Right lobe of liver (tissue), 4 donors: Measurements from ENCODE around the gene CMYA5.

Experiments used
- CTCF ChIP-seq, 4 donors: fragments of 200-600 bp in 3 of 4; fragments of 450-650 bp in 1 of 4; IDR thresholded peaks; one replicate each; pipeline versions ENCODE4 v1.5.1 to v1.8.0; 2016 to 2022; ENCODE audit warnings: antibody characterized with exemption in 4 of 4, mild to moderate bottlenecking in 2 of 4
- POLR2A ChIP-seq: fragments of 450-650 bp; IDR thresholded peaks from one replicate; pipeline ENCODE4 v1.6.1; 2017; ENCODE audit warnings: antibody characterized with exemption, mild to moderate bottlenecking
- donor health status: DM: no; HTN: no; CAD: no.
- donor health status: DM: no; HTN: no; CAD: no.
- donor health status: DM: no; HTN: yes; CAD: no.

- no peak for TF ChIP-seq CTCF (IDR thresholded peaks at IDR 0.05)
- no peak for TF ChIP-seq POLR2A
These were observed 131.0 kb downstream of the CMYA5 start for GRCh38 chr5:79820648-79821047.
